GM23248 (cell line): ENCODE measurements around the gene ATP2A3.

Source experiments
- EZH2 ChIP-seq: fragments of 200-600 bp; sonication (generic); IDR thresholded peaks from 2 replicates; pipeline ENCODE4 v1.6.1; 2018; ENCODE audit warnings: antibody characterized with exemption, mild to moderate bottlenecking; ENCODE audit not compliant: insufficient read depth, poor library complexity, severe bottlenecking
- EZH2phosphoT487 ChIP-seq: fragments of 200-600 bp; sonication (generic); IDR thresholded peaks from 2 replicates; pipeline ENCODE4 v1.6.1; 2018; ENCODE audit warnings: antibody characterized with exemption, moderate library complexity, mild to moderate bottlenecking, low read depth; ENCODE audit not compliant: insufficient read depth

DNA sequence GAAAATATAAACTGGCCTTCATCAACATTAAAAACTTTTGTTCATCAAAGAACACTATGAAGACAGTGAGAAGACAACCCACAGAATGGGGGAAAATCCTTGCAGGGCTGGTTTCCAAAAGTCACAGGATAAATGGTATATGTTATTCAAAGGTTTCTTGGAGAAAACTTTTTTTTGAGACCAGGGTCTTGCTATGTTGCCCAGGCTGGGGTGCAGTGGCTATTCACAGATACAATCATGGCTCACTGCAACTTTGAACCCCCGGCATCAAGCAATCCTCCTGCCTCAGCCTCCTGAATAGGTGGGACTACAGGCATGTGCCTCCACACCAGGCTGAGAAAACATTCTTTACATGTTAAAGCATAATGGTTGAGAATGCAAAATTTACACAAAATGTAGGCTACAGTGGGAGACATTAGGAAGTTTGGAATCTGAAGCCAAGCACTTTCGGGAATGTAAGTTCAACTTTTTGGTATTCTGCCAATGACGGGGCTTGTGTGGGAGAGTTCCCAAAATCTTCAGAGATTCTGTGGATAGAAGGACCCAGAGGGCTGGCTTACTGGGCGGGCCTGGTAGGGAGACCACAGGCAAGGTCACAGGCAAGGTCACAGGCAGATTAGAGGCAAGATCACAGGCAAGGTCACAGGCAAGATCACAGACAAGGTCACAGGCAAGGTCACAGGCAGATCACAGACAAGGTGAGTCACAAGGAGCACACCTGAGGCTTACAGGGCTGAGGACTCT, 24.2 kb upstream of the ATP2A3 start:
- TF ChIP-seq EZH2phosphoT487: no peak
- TF ChIP-seq EZH2: no peak
